HepG2 (cell line): ENCODE data around the gene UNC13D. TPM values are rescaled to one million over a fixed set of nuclear protein-coding genes. Genes with fewer than 3 reads are reported as not detected.

Experiments used
- CENPT ChIP-seq: sonication (generic); formaldehyde crosslinking; IDR thresholded peaks from 2 replicates; pipeline ENCODE4 v1.8.0; 2022; ENCODE audit warnings: low read depth, mild to moderate bottlenecking, moderate library complexity, missing genetic modification reagents
- CHD4 ChIP-seq: fragments of 200-600 bp; sonication (generic); IDR thresholded peaks from 2 replicates; pipeline ENCODE4 v1.7.0; 2017; ENCODE audit warnings: mild to moderate bottlenecking, low read length, borderline replicate concordance
- DPF2 ChIP-seq: sonication (generic); formaldehyde crosslinking; IDR thresholded peaks from 2 replicates; pipeline ENCODE4 v1.4.0; 2020; ENCODE audit warnings: mild to moderate bottlenecking, low read depth, missing genetic modification reagents, borderline replicate concordance
- HIVEP1 ChIP-seq: sonication (generic); formaldehyde crosslinking; IDR thresholded peaks from 2 replicates; pipeline ENCODE4 v1.4.0; 2020; ENCODE audit warnings: mild to moderate bottlenecking, missing genetic modification reagents
- HMG20B ChIP-seq: conservative IDR thresholded peaks from 2 replicates; pipeline ENCODE4 v1.6.1; 2016; ENCODE audit warnings: missing genetic modification reagents, missing compliant biosample characterization
- HMGXB4 ChIP-seq, 2 experiments: sonication (generic) in 1 of 2; formaldehyde crosslinking in 1 of 2; IDR thresholded peaks; 2 replicates each; pipeline versions ENCODE4 v1.4.0 to v1.6.1; 2018 to 2020; ENCODE audit warnings: missing genetic modification reagents in 2 of 2, borderline replicate concordance in 1 of 2, low read depth in 1 of 2, mild to moderate bottlenecking in 1 of 2, missing biosample characterization in 1 of 2
- LBX2 ChIP-seq: sonication (generic); formaldehyde crosslinking; IDR thresholded peaks from 2 replicates; pipeline ENCODE4 v1.5.0; 2020; ENCODE audit warnings: missing genetic modification reagents, mild to moderate bottlenecking, borderline replicate concordance
- LCORL ChIP-seq, 2 experiments: fragments of 450-650 bp in 1 of 2; sonication (generic) in 1 of 2; formaldehyde crosslinking in 1 of 2; IDR thresholded peaks; 2 replicates each; pipeline versions ENCODE4 v1.5.0 to v1.6.1; 2017 to 2020; ENCODE audit warnings: antibody characterized with exemption in 1 of 2, missing genetic modification reagents in 1 of 2
- MIER2 ChIP-seq: IDR thresholded peaks from 2 replicates; pipeline ENCODE4 v1.6.1; 2016; ENCODE audit warnings: missing biosample characterization, missing genetic modification reagents
- MXD3 ChIP-seq: IDR thresholded peaks from 2 replicates; pipeline ENCODE4 v1.6.1; 2016; ENCODE audit warnings: mild to moderate bottlenecking, missing biosample characterization, missing genetic modification reagents
- MYC ChIP-seq: sonication (generic); formaldehyde crosslinking; IDR thresholded peaks from 2 replicates; pipeline ENCODE4 v1.9.0; 2021; ENCODE audit warnings: missing genetic modification reagents, borderline replicate concordance
- NFE2L2 ChIP-seq: fragments of 150-350 bp; IDR thresholded peaks from 2 replicates; pipeline ENCODE4 v1.6.1; 2014; ENCODE audit warnings: low read length
- POGZ ChIP-seq: sonication (generic); formaldehyde crosslinking; IDR thresholded peaks from 2 replicates; pipeline ENCODE4 v1.4.0; 2020; ENCODE audit warnings: mild to moderate bottlenecking, missing genetic modification reagents
- SP5 ChIP-seq: IDR thresholded peaks from 2 replicates; pipeline ENCODE4 v1.6.1; 2016; ENCODE audit warnings: low read depth, borderline replicate concordance
- SUZ12 ChIP-seq: fragments of 150-350 bp; IDR thresholded peaks from 2 replicates; pipeline ENCODE4 v1.6.1; 2014; ENCODE audit warnings: low read depth, low read length
- TFDP1 ChIP-seq: IDR thresholded peaks from 2 replicates; pipeline ENCODE4 v1.6.1; 2016; ENCODE audit warnings: missing compliant biosample characterization, missing genetic modification reagents, borderline replicate concordance
- ZBTB34 ChIP-seq: sonication (generic); formaldehyde crosslinking; IDR thresholded peaks from 2 replicates; pipeline ENCODE4 v1.8.0; 2022; ENCODE audit warnings: mild to moderate bottlenecking, missing genetic modification reagents
- ZFP90 ChIP-seq: sonication (generic); formaldehyde crosslinking; IDR thresholded peaks from 2 replicates; pipeline ENCODE4 v1.8.0; 2022; ENCODE audit warnings: missing genetic modification reagents, mild to moderate bottlenecking, inconsistent platforms, borderline replicate concordance
- ZNF354B ChIP-seq: sonication (generic); formaldehyde crosslinking; IDR thresholded peaks from 2 replicates; pipeline ENCODE4 v1.8.0; 2022; ENCODE audit warnings: mild to moderate bottlenecking, missing genetic modification reagents
- ZNF430 ChIP-seq: sonication (generic); formaldehyde crosslinking; IDR thresholded peaks from 2 replicates; pipeline ENCODE4 v1.9.0; 2021; ENCODE audit warnings: mild to moderate bottlenecking, missing genetic modification reagents
- ZNF589 ChIP-seq: sonication (generic); formaldehyde crosslinking; conservative IDR thresholded peaks from 2 replicates; pipeline ENCODE4 v1.8.0; 2022; ENCODE audit warnings: mild to moderate bottlenecking, moderate library complexity, missing genetic modification reagents
- ZNF782 ChIP-seq: sonication (generic); formaldehyde crosslinking; IDR thresholded peaks from 2 replicates; pipeline ENCODE4 v1.4.0; 2020; ENCODE audit warnings: missing genetic modification reagents, mild to moderate bottlenecking, borderline replicate concordance
- ZSCAN25 ChIP-seq: sonication (generic); formaldehyde crosslinking; IDR thresholded peaks from 2 replicates; pipeline ENCODE4 v1.8.0; 2022; ENCODE audit warnings: mild to moderate bottlenecking, missing genetic modification reagents
- polyA plus RNA-seq, 8 experiments: library from polyadenylated mRNA; depleted of rRNA in 3 of 8; stranded (reverse) in 7 of 8; unstranded in 1 of 8; fragments of >200 nt; fragmentation: Illumina TruSeq in 4 of 8; extraction: Trizol in 4 of 8; gene quantifications; 2 replicates each; pipeline versions ENCODE4 v1.2.1 to v1.2.3, GENCODE V29; 2011 to 2016; ENCODE audit warnings: low read depth in 4 of 8, missing spikeins in 1 of 8, mixed read lengths in 1 of 8; ENCODE audit not compliant: insufficient read depth in 1 of 8
- total RNA-seq, 5 experiments: library from RNA; depleted of rRNA; stranded (reverse); fragments of >200 nt; fragmentation: Illumina TruSeq; extraction: Trizol; gene quantifications; 2 replicates each; pipeline ENCODE4 v1.2.3, GENCODE V29; 2016; ENCODE audit warnings: low read depth in 1 of 5

Gene UNC13D
- total and polyA plus RNA-seq, 2 of the 13 experiments (the other 11 are each of a cell fraction or from before 2014, with no cell fraction given) = 29.7 to 42.7 TPM

- peak; percentile 23; the same call in 1 of the 2 replicates for TF ChIP-seq MXD3 (CRISPR knock-in tag)
- peak; percentile 9; the same call in 1 of the 2 replicates for TF ChIP-seq ZNF589 (CRISPR knock-in tag)
- TF ChIP-seq LCORL (IDR thresholded peaks at IDR 0.05) = no peak
- peak; percentile 89 for TF ChIP-seq LCORL (CRISPR knock-in tag; IDR thresholded peaks at IDR 0.05)
- TF ChIP-seq CHD4 = no peak
- TF ChIP-seq ZNF430 (CRISPR knock-in tag) = peak; percentile 78
- TF ChIP-seq POGZ (CRISPR knock-in tag) = peak; percentile 9
- TF ChIP-seq ZNF782 (CRISPR knock-in tag) = peak; percentile 98; the same call in 1 of the 2 replicates
- peak; percentile 62 for TF ChIP-seq CENPT (CRISPR knock-in tag)
- TF ChIP-seq SUZ12 = no peak
- TF ChIP-seq SP5 (CRISPR knock-in tag) = peak; percentile 91
- TF ChIP-seq HIVEP1 = no peak; the same call in none of the 2 replicates
- peak; percentile 57; the same call in 1 of the 2 replicates for TF ChIP-seq HMG20B (CRISPR knock-in tag)
- TF ChIP-seq ZNF354B = no peak; the same call in 1 of the 2 replicates
- TF ChIP-seq NFE2L2 = no peak
- TF ChIP-seq TFDP1 (CRISPR knock-in tag) = 0 out of 2 replicates have a peak, but pooled peaks have one; percentile 21
- TF ChIP-seq LBX2 (CRISPR knock-in tag) = peak; percentile 73; the same call in 1 of the 2 replicates
- peak; percentile 72 for TF ChIP-seq MYC (CRISPR knock-in tag)
- TF ChIP-seq ZSCAN25 (CRISPR knock-in tag) = peak; percentile 88
- peak; percentile 80 for TF ChIP-seq MIER2
- TF ChIP-seq HMGXB4 (CRISPR knock-in tag; IDR thresholded peaks at IDR 0.05; ENCODE audit: borderline replicate concordance in 1 of 2, low read depth in 1 of 2) = peak in 1 of 2 experiments; percentile 86; a peak in 3 of 4 replicates
- TF ChIP-seq DPF2 (CRISPR knock-in tag) = peak; percentile 69; the same call in 1 of the 2 replicates
- TF ChIP-seq ZBTB34 (CRISPR knock-in tag) = 0 out of 2 replicates have a peak, but pooled peaks have one; percentile 80
- TF ChIP-seq ZFP90 (CRISPR knock-in tag) = 0 out of 2 replicates have a peak, but pooled peaks have one; percentile 28
These were observed 47.7 kb upstream of the UNC13D start (continued) for GRCh38 chr17:75891605-75892555.
